ENCODE data around the gene SIGLEC6. TPM values are rescaled to one million over a fixed set of nuclear protein-coding genes. Genes with fewer than 3 reads are reported as not detected.
A peak's percentile ranks its signal among the peaks of the same experiment; 100 is the strongest.

SIGLEC6 gene
- total RNA-seq, 1 experiment from 2014 or later, result not detected

GRCh38 chr19:51550848-51551672 is 19.6 kb upstream of the SIGLEC6 start:
- in situ Hi-C loops (cut with HindIII; ENCODE audit: low pct_unique_long_range_greater_than_20kb, low sequenced_read_pairs), result no loop called here
- DNase-seq (ENCODE audit: low read depth), result no peak

GRCh38 chr19:51549533-51550324 is 18.3 kb upstream of the SIGLEC6 start:
- DNase-seq (ENCODE audit: low read depth), result no peak

GRCh38 chr19:51548891-51549305 is 17.4 kb upstream of the SIGLEC6 start:
- in situ Hi-C loops (cut with HindIII; ENCODE audit: low pct_unique_long_range_greater_than_20kb, low sequenced_read_pairs), result no loop called here

More at GRCh38 chr19:51549533-51550324, 18.3 kb upstream of the SIGLEC6 start:
- in situ Hi-C loops (cut with HindIII; ENCODE audit: low pct_unique_long_range_greater_than_20kb, low sequenced_read_pairs), result no loop called here

GRCh38 chr19:51548213-51548651 is 16.8 kb upstream of the SIGLEC6 start:
- DNase-seq (ENCODE audit: low read depth), result no peak
- in situ Hi-C loops (cut with HindIII; ENCODE audit: low pct_unique_long_range_greater_than_20kb, low sequenced_read_pairs), result no loop called here

More at GRCh38 chr19:51548891-51549305, 17.4 kb upstream of the SIGLEC6 start:
- DNase-seq (ENCODE audit: low read depth), result no peak

GRCh38 chr19:51547397-51548212 is 16.1 kb upstream of the SIGLEC6 start:
- DNase-seq (ENCODE audit: low read depth), result no peak
- in situ Hi-C loops (cut with HindIII; ENCODE audit: low pct_unique_long_range_greater_than_20kb, low sequenced_read_pairs), result no loop called here

- DNase-seq (ENCODE audit: low read depth), result peak; percentile 43
- in situ Hi-C loops (cut with HindIII; ENCODE audit: low pct_unique_long_range_greater_than_20kb, low sequenced_read_pairs), result no loop called here
Observed at GRCh38 chr19:51546650-51547396, 15.4 kb upstream of the SIGLEC6 start.

GRCh38 chr19:51546107-51546649 is 14.7 kb upstream of the SIGLEC6 start:
- no peak for DNase-seq (ENCODE audit: low read depth)
- in situ Hi-C loops (cut with HindIII; ENCODE audit: low pct_unique_long_range_greater_than_20kb, low sequenced_read_pairs), result no loop called here

- in situ Hi-C loops (cut with HindIII; ENCODE audit: low pct_unique_long_range_greater_than_20kb, low sequenced_read_pairs), result no loop called here
- no peak for DNase-seq (ENCODE audit: low read depth)
Observed at GRCh38 chr19:51544038-51544437, 12.6 kb upstream of the SIGLEC6 start.

- DNase-seq (ENCODE audit: low read depth), result no peak
- in situ Hi-C loops (cut with HindIII; ENCODE audit: low pct_unique_long_range_greater_than_20kb, low sequenced_read_pairs), result no loop called here
Observed at GRCh38 chr19:51542699-51543098, 11.2 kb upstream of the SIGLEC6 start.

GRCh38 chr19:51541458-51542357 is 10.2 kb upstream of the SIGLEC6 start:
- in situ Hi-C loops (cut with HindIII; ENCODE audit: low pct_unique_long_range_greater_than_20kb, low sequenced_read_pairs), result no loop called here
- no peak for DNase-seq (ENCODE audit: low read depth)

GRCh38 chr19:51539821-51540366 is 8.4 kb upstream of the SIGLEC6 start:
- DNase-seq (ENCODE audit: low read depth), result no peak
- in situ Hi-C loops (cut with HindIII; ENCODE audit: low pct_unique_long_range_greater_than_20kb, low sequenced_read_pairs), result no loop called here

GRCh38 chr19:51535535-51535934 is 4.1 kb upstream of the SIGLEC6 start:
- in situ Hi-C loops (cut with HindIII; ENCODE audit: low pct_unique_long_range_greater_than_20kb, low sequenced_read_pairs), result no loop called here
- DNase-seq (ENCODE audit: low read depth), result no peak

- DNase-seq (ENCODE audit: low read depth), result no peak
Observed at GRCh38 chr19:51530616-51531015, 854 bp downstream of the SIGLEC6 start.

GRCh38 chr19:51529301-51529700 is 2.2 kb downstream of the SIGLEC6 start:
- DNase-seq (ENCODE audit: low read depth), result no peak
- in situ Hi-C loops (cut with HindIII; ENCODE audit: low pct_unique_long_range_greater_than_20kb, low sequenced_read_pairs), result no loop called here

More at GRCh38 chr19:51530616-51531015, 854 bp downstream of the SIGLEC6 start:
- in situ Hi-C loops (cut with HindIII; ENCODE audit: low pct_unique_long_range_greater_than_20kb, low sequenced_read_pairs), result no loop called here

GRCh38 chr19:51525651-51526050 is 5.8 kb downstream of the SIGLEC6 start:
- in situ Hi-C loops (cut with HindIII; ENCODE audit: low pct_unique_long_range_greater_than_20kb, low sequenced_read_pairs), result no loop called here
- no peak for DNase-seq (ENCODE audit: low read depth)

GRCh38 chr19:51524666-51525264 is 6.7 kb downstream of the SIGLEC6 start:
- in situ Hi-C loops (cut with HindIII; ENCODE audit: low pct_unique_long_range_greater_than_20kb, low sequenced_read_pairs), result no loop called here
- DNase-seq (ENCODE audit: low read depth), result no peak

Measured in Caki2 (cell line).